Ishikawa (cell line): ENCODE results near the gene GTF2I.
"Not testable (repeated sequence)": the region's sequence is repeated elsewhere in the genome, so short reads cannot be mapped to it uniquely, and the experiment has no call there.

ENCODE experiments used
- CEBPB ChIP-seq: IDR thresholded peaks from 2 replicates; pipeline ENCODE4 v1.6.1; 2012
- CREB1 ChIP-seq: IDR thresholded peaks from 2 replicates; pipeline ENCODE4 v1.6.1; 2012; ENCODE audit warnings: low read depth
- EGR1 ChIP-seq: IDR thresholded peaks from 2 replicates; pipeline ENCODE4 v1.6.1; 2012
- EP300 ChIP-seq: IDR thresholded peaks from 2 replicates; pipeline ENCODE4 v1.6.1; 2012; ENCODE audit warnings: borderline replicate concordance
- FOXM1 ChIP-seq: IDR thresholded peaks from 2 replicates; pipeline ENCODE4 v1.6.1; 2012; ENCODE audit warnings: low read depth, borderline replicate concordance
- MAX ChIP-seq: IDR thresholded peaks from 2 replicates; pipeline ENCODE4 v1.6.1; 2012
- NFIC ChIP-seq: IDR thresholded peaks from 2 replicates; pipeline ENCODE4 v1.6.1; 2012
- RAD21 ChIP-seq: IDR thresholded peaks from 2 replicates; pipeline ENCODE4 v1.6.1; 2012; ENCODE audit warnings: low read depth
- REST ChIP-seq: IDR thresholded peaks from 2 replicates; pipeline ENCODE4 v1.6.1; 2012; ENCODE audit warnings: low read depth, mild to moderate bottlenecking
- TAF1 ChIP-seq: IDR thresholded peaks from 2 replicates; pipeline ENCODE4 v1.6.1; 2012; ENCODE audit warnings: low read depth, mild to moderate bottlenecking
- TCF12 ChIP-seq: IDR thresholded peaks from 2 replicates; pipeline ENCODE4 v1.6.1; 2012; ENCODE audit warnings: low read depth
- TEAD4 ChIP-seq: IDR thresholded peaks from 2 replicates; pipeline ENCODE4 v1.6.1; 2012
- USF1 ChIP-seq: IDR thresholded peaks from 2 replicates; pipeline ENCODE4 v1.6.1; 2012
- YY1 ChIP-seq: IDR thresholded peaks from 2 replicates; pipeline ENCODE4 v1.6.1; 2012; ENCODE audit warnings: low read depth
- ZBTB7A ChIP-seq: IDR thresholded peaks from 2 replicates; pipeline ENCODE4 v1.6.1; 2012; ENCODE audit warnings: low read depth

The GTF2I gene

GRCh38 chr7:74725840-74726239 is 68.3 kb downstream of the GTF2I start:
- TF ChIP-seq EP300 (no peak), FOXM1 (no peak), EGR1 (no peak), CEBPB (no peak), YY1 (no peak), CREB1 (no peak), MAX (no peak), REST (no peak), TCF12 (no peak), ZBTB7A (no peak), USF1 (no peak), TEAD4 (no peak), TAF1 (no peak), RAD21 (no peak), NFIC (no peak)

- TF ChIP-seq NFIC (no peak), TCF12 (no peak), YY1 (no peak), ZBTB7A (no peak), EGR1 (no peak), EP300 (no peak), MAX (no peak), TAF1 (no peak), TEAD4 (no peak), USF1 (no peak), CREB1 (no peak), RAD21 (no peak)
Observed at GRCh38 chr7:74726309-74727101, 69.0 kb downstream of the GTF2I start.

GRCh38 chr7:74773760-74774750 is 116.5 kb downstream of the GTF2I start, which contains the start of gene NCF1:
Gene NCF1, plus strand, starts transcription at chr7:74774011. Its CDS starts 21 bp downstream, at chr7:74774032.
- TF ChIP-seq CEBPB, YY1, REST: not testable (repeated sequence)
